HEK293T (cell line): Measurements from ENCODE around the gene RIMBP2.

Experiments used
- ARNT ChIP-seq: fragments of 450-650 bp; IDR thresholded peaks from 2 replicates; pipeline ENCODE4 v1.6.1; 2017; ENCODE audit warnings: mild to moderate bottlenecking
- BHLHE40 ChIP-seq: fragments of 450-650 bp; IDR thresholded peaks from 2 replicates; pipeline ENCODE4 v1.6.1; 2016; ENCODE audit warnings: mild to moderate bottlenecking, moderate library complexity, borderline replicate concordance
- CTBP1 ChIP-seq: fragments of 450-650 bp; IDR thresholded peaks from 2 replicates; pipeline ENCODE4 v1.6.1; 2016; ENCODE audit warnings: borderline replicate concordance
- ELF4 ChIP-seq: fragments of 450-650 bp; IDR thresholded peaks from 2 replicates; pipeline ENCODE4 v1.6.1; 2017; ENCODE audit warnings: antibody characterized with exemption
- FOXA1 ChIP-seq: fragments of 450-650 bp; IDR thresholded peaks from 2 replicates; pipeline ENCODE4 v1.6.1; 2016; ENCODE audit warnings: mild to moderate bottlenecking
- FOXM1 ChIP-seq: fragments of 450-650 bp; IDR thresholded peaks from 2 replicates; pipeline ENCODE4 v1.6.1; 2017; ENCODE audit warnings: mild to moderate bottlenecking, borderline replicate concordance
- HDGF ChIP-seq: fragments of 450-650 bp; IDR thresholded peaks from 2 replicates; pipeline ENCODE4 v1.6.1; 2017; ENCODE audit warnings: antibody characterized with exemption, borderline replicate concordance
- L3MBTL2 ChIP-seq: fragments of 450-650 bp; conservative IDR thresholded peaks from 2 replicates; pipeline ENCODE4 v1.6.1; 2016; ENCODE audit warnings: mild to moderate bottlenecking
- PKNOX1 ChIP-seq: fragments of 450-650 bp; IDR thresholded peaks from 2 replicates; pipeline ENCODE4 v1.6.1; 2016
- SP1 ChIP-seq: fragments of 450-650 bp; IDR thresholded peaks from 2 replicates; pipeline ENCODE4 v1.6.1; 2017
- TARDBP ChIP-seq: fragments of 450-650 bp; IDR thresholded peaks from 2 replicates; pipeline ENCODE4 v1.6.1; 2016
- ZNF384 ChIP-seq: fragments of 450-650 bp; IDR thresholded peaks from 2 replicates; pipeline ENCODE4 v1.6.1; 2016

GRCh38 chr12:130572553-130572952, 143.5 kb downstream of the RIMBP2 start:
- TF ChIP-seq BHLHE40 (no peak), SP1 (no peak), FOXM1 (no peak), ARNT (no peak), ZNF384 (no peak), HDGF (no peak), TARDBP (no peak), ELF4 (no peak), FOXA1 (no peak), CTBP1 (no peak), PKNOX1 (no peak), L3MBTL2 (no peak)
